Activated naive CD4-positive, alpha-beta T cell treated with anti-CD3 and anti-CD28 coated beads, Interleukin-2, amount 50 U/mL, for 24 hours (primary cell): ENCODE data around the gene NRN1L.
"Not testable (repeated sequence)": the region's sequence is repeated elsewhere in the genome, so short reads cannot be mapped to it uniquely, and the experiment has no call there.

ENCODE experiments used
- H3K27ac Mint-ChIP-seq: one replicate; pipeline ENCODE4 v1.8.0; 2021; ENCODE audit warnings: mild to moderate bottlenecking, mixed read lengths
- H3K27me3 Mint-ChIP-seq: one replicate; pipeline ENCODE4 v1.8.0; 2021; ENCODE audit warnings: mixed read lengths
- H3K36me3 Mint-ChIP-seq: one replicate; pipeline ENCODE4 v1.8.0; 2021; ENCODE audit warnings: mixed read lengths
- H3K4me1 Mint-ChIP-seq: one replicate; pipeline ENCODE4 v1.8.0; 2021; ENCODE audit warnings: mixed read lengths
- H3K4me3 Mint-ChIP-seq: one replicate; pipeline ENCODE4 v1.8.0; 2021; ENCODE audit warnings: mild to moderate bottlenecking, mixed read lengths
- H3K9me3 Mint-ChIP-seq: one replicate; pipeline ENCODE4 v1.8.0; 2021; ENCODE audit warnings: mixed read lengths

Gene NRN1L

DNA sequence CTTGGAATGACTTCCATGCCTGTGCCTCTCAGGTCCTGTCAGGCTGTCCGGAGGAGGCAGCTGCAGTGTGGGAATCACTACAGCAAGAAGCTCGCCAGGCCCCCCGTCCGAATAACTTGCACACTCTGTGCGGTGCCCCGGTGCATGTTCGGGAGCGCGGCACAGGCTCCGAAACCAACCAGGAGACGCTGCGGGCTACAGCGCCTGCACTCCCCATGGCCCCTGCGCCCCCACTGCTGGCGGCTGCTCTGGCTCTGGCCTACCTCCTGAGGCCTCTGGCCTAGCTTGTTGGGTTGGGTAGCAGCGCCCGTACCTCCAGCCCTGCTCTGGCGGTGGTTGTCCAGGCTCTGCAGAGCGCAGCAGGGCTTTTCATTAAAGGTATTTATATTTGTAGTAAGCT, 1.3 kb downstream of the NRN1L start:
- Mint-ChIP-seq H3K27me3 (no peaks in the 10 kb centered on the region), H3K9me3 (no peaks in the 10 kb centered on the region), H3K27ac (no peak overlapping the region), H3K4me1 (no peaks in the 10 kb centered on the region), H3K36me3 (peaks cover 2% of the 10 kb centered on the region), H3K4me3 (no peak overlapping the region)

DNA sequence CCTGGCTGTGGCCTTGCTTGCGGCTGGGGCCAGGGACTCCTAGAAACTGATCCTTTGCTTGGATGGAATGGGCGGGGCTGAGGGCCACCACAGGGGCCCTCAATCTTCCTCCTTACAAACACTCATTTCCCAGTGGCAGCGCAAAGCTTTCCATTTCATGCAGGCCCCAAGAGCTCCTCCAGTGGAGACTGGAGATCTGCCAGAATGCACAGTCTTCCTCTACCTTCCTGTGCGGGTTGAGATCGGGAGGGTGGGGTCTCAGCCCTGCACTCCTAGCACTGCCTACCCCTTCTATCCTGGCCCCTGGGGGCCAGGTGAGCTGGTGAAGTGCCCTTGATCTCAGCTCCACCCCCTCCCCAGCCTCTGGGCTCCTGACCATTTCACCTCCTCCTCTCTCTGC, 1.7 kb downstream of the NRN1L start:
- no peaks in the 10 kb centered on the region for H3K9me3 Mint-ChIP-seq
- H3K27ac Mint-ChIP-seq: no peak overlapping the region

DNA sequence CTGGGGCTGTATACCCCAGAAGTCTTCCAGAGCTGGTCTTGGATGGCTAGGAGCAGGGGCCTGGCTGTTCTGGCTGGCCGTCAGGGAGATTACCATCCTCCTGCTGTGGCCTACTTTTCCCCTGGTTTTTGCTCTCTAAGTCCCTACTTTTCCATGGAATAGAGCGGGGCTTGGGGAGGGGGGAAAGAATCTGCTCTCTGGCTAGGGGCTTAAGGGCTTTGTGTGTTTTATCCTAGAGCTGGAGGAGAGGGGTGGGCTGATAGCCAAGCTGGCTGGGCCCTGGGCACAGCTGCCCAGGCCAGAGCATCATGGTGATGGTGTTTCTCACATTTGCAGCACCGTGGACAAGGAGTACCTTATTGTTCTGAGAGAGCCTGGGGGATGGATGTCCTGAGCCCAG, 3.6 kb downstream of the NRN1L start:
- H3K27ac Mint-ChIP-seq: no peak overlapping the region
- no peak overlapping the region for H3K4me3 Mint-ChIP-seq
- no peaks in the 10 kb centered on the region for H3K27me3 Mint-ChIP-seq
- H3K36me3 Mint-ChIP-seq: peaks cover 2% of the 10 kb centered on the region
- H3K9me3 Mint-ChIP-seq: no peaks in the 10 kb centered on the region
- H3K4me1 Mint-ChIP-seq: peaks cover 8% of the 10 kb centered on the region

More for the DNA sequence above, 1.7 kb downstream of the NRN1L start:
- Mint-ChIP-seq H3K4me3 (no peak overlapping the region), H3K27me3 (no peaks in the 10 kb centered on the region), H3K36me3 (peaks cover 2% of the 10 kb centered on the region), H3K4me1 (no peaks in the 10 kb centered on the region)

DNA sequence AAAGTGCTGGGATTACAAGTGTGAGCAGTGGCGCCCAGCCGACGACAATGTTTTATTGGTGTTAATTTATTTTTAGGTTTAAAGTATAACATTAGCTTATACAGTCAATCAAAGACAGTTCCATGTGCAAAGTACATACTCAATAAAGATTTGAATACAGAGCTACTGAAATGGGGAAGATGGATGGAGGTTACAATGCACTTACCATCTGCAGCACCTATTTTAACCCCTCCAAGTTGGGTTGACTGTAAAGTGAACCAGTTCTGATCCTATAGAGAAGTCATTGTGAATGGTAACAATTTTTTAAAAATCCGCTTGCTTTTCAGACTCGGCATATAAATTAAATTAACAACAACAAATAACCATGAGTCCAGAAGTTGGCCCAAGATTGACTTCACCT, 7.7 kb downstream of the NRN1L start:
- H3K27me3 Mint-ChIP-seq: no peaks in the 10 kb centered on the region
- H3K36me3 Mint-ChIP-seq: no peaks in the 10 kb centered on the region
- H3K9me3 Mint-ChIP-seq: no peaks in the 10 kb centered on the region
- H3K27ac Mint-ChIP-seq: peak overlapping the region; percentile 90
- peaks cover 40% of the 10 kb centered on the region for H3K4me1 Mint-ChIP-seq
- peak overlapping the region; percentile 95 for H3K4me3 Mint-ChIP-seq

DNA sequence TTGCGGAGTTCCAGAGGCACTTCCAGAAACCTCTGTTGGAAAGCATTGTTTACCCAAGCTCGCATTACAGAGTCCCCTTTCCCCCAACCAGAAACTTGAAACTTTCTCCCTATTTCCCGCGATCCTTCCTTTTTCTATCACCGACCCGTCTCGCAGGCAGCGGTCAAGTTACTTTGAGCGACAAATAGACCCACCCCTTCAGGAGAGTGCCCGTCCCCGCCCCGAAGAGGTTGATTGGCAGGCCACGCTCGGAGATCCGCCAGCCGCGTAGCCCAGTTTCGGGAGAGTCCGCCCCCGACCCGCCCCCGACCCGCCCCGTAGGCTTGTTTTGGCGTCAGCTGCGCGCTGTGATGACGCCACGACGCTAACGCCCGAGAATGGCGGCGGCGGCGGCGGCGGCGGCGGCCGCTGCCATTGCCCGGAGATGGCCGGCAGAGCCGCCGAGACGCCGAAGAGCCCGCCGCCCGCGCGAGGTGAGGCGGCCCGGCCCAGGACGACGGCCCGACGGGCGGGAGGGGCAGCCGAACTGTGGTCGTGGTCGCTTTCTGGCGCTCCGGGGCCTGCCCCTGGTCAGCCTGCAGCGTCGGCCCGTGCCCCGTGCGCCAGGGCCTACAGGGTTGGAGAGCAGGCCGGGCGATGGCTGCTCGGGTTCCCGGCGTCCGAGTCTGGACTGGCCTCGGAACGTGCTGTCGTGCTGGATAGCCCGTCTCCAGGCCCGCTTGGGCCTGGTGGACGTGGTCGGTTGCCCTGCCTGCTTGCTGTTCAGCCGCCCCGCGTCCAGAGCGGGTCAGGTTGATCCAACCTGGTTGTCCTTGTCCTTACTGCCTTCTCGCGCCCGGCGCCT, 8.4 kb downstream of the NRN1L start, which contains the start of gene PSKH1:
Gene PSKH1, plus strand, starts transcription at position 356 of the 844 bp plus-strand sequence. CDS start 15,496 bp downstream, outside the sequence.
- H3K27me3 Mint-ChIP-seq: no peaks in the 10 kb centered on the region
- no peaks in the 10 kb centered on the region for H3K9me3 Mint-ChIP-seq
- peak within 1 kb of the TSS; percentile 90 for H3K27ac Mint-ChIP-seq
- H3K36me3 Mint-ChIP-seq: no peaks in the 10 kb centered on the region
- H3K4me3 Mint-ChIP-seq: peak within 1 kb of the TSS; percentile 95
- H3K4me1 Mint-ChIP-seq: peaks cover 43% of the 10 kb centered on the region

DNA sequence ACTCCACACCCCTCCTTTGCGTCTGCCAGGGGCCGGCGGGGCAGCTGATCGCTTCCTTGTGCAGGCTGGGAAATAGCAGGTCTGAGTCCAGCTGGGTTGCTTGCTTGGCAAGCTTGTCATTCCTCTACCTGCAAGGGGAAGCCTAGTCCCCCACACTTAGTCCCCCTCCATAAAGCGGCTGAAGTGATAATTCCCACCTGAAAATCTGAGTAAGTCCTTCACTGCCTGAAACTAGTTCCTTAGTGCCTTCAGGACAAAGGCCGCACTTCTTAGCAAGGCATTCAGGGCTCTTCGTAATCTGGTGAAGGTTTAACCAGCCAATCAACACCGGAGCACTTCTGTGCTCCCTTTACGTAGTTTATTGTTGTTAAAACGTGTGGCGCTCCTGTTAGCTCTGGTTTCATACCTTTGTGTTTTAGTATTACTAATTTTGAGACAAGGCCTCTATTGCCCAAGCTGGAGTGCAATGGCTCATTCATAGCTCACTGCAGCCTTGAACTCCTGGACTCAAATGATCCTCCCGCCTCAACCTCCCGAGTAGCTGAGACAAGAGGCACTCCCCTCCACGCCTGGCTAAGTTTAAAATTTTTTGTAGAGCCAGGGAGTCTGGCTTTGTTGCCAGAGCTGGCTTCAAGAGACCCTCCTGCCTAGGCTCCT, 9.2 kb downstream of the NRN1L start:
- no peaks in the 10 kb centered on the region for H3K9me3 Mint-ChIP-seq
- H3K4me3 Mint-ChIP-seq: peak overlapping the region; percentile 94
- H3K4me1 Mint-ChIP-seq: peaks cover 45% of the 10 kb centered on the region
- peak overlapping the region; percentile 90 for H3K27ac Mint-ChIP-seq
- no peaks in the 10 kb centered on the region for H3K27me3 Mint-ChIP-seq
- no peaks in the 10 kb centered on the region for H3K36me3 Mint-ChIP-seq

DNA sequence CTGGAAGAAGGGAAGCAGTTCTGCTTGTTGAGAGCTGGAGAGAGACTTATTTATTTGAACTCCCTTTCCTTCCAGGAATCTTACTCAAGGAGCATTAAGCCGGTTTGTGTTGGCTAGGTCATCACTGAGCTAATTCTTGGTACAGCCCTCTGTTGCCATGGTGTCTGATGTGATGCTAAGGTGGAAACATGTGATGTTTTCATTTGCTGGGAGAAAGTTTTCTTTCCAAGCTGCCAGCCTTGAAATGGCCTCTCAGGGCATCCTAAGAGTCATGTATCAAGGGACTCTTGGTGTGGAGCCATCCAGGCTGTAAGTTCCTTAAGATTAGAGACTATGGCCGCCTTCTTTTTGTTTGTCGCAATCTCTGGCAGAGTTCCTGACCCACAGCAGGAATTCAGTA, 12.5 kb downstream of the NRN1L start:
- Mint-ChIP-seq H3K4me1 (peaks cover 58% of the 10 kb centered on the region), H3K4me3 (no peak overlapping the region)

DNA sequence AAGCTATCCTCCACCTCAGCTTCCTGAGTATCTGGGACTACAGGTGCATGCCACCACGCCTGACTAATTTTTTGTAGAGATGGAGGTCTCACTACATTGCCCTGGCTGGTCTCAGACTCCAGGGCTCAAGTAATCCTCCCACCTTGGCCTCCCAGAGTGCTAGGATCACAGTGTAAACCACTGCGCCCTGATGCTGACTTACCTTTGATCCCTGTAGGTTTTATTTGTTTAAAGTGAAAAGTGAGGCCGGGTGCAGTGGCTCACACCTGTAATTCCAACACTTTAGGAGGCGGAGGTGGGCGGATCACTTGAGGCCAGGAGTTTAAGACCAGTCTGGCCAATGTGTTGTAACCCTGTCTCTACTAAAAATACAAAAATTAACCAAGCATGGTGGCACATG, 17.0 kb downstream of the NRN1L start:
- no peak overlapping the region for H3K27ac Mint-ChIP-seq
- no peak overlapping the region for H3K4me3 Mint-ChIP-seq
- no peaks in the 10 kb centered on the region for H3K36me3 Mint-ChIP-seq
- H3K9me3 Mint-ChIP-seq: no peaks in the 10 kb centered on the region
- H3K4me1 Mint-ChIP-seq: peaks cover 27% of the 10 kb centered on the region
- H3K27me3 Mint-ChIP-seq: no peaks in the 10 kb centered on the region

More for the DNA sequence above, 12.5 kb downstream of the NRN1L start:
- no peaks in the 10 kb centered on the region for H3K27me3 Mint-ChIP-seq
- H3K9me3 Mint-ChIP-seq: no peaks in the 10 kb centered on the region
- no peak overlapping the region for H3K27ac Mint-ChIP-seq
- no peaks in the 10 kb centered on the region for H3K36me3 Mint-ChIP-seq

DNA sequence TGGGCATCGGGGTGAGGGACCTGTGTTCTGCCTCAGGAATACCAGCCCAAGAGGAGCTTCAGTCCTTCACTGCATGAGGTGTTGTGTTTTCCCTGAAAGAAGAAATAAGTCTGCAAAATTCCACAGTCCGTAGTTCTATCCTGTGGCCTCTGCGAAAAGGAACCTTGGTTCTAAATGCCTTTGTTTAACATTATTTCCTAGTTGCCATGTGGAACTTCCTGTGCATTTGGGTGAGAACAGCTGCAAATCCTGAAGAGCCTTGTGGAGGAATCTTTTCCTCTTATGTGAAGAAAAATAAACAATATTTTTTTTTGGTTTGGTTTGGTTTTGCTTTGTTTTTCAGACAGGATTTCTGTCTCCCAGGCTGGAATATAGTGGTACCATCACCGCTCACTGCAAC, 18.1 kb downstream of the NRN1L start:
- no peak overlapping the region for H3K4me3 Mint-ChIP-seq
- H3K27me3 Mint-ChIP-seq: no peaks in the 10 kb centered on the region
- peaks cover 21% of the 10 kb centered on the region for H3K4me1 Mint-ChIP-seq
- H3K27ac Mint-ChIP-seq: no peak overlapping the region
- no peaks in the 10 kb centered on the region for H3K36me3 Mint-ChIP-seq
- no peaks in the 10 kb centered on the region for H3K9me3 Mint-ChIP-seq

DNA sequence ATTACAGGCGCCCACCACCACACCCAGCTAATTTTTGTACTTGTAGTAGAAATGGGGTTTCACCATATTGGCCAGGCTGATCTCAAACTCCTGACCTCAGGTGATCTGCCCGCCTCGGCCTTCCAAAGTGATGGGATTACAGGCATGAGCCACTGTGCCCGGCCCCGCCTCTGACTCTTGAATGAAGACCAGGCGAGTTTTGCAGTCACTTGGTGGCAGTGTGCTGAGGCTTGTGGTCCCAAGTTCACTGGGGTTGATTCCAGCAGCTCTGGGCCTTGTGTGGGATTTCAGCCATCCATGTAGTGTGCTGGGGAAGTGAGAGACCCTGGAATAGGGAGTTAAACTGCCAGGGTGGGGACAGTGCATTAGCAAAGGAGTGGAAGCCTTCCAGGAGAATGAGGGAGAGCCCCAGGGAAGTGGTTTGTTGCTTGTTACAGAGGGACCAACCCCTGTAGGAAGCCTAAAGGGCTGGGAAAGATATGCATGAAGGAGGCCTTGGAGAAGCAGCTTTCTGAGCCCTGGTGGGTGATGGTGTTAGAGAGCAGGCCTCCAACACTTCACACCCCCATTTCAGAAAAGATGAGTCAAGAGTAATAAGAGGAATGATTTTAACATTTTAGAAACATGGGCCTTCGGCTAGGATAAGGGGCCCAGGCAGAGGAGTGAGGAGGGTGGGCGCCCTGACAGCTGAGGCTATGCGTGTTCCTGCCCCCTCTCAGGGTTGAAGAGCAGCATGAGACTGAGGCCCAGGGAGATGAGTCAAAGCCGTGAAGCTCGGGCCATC, 22.9 kb downstream of the NRN1L start:
- Mint-ChIP-seq H3K4me1 (peaks cover 20% of the 10 kb centered on the region), H3K27ac (no peak overlapping the region), H3K36me3 (peaks cover 2% of the 10 kb centered on the region), H3K9me3 (no peaks in the 10 kb centered on the region), H3K27me3 (no peaks in the 10 kb centered on the region), H3K4me3 (no peak overlapping the region)

DNA sequence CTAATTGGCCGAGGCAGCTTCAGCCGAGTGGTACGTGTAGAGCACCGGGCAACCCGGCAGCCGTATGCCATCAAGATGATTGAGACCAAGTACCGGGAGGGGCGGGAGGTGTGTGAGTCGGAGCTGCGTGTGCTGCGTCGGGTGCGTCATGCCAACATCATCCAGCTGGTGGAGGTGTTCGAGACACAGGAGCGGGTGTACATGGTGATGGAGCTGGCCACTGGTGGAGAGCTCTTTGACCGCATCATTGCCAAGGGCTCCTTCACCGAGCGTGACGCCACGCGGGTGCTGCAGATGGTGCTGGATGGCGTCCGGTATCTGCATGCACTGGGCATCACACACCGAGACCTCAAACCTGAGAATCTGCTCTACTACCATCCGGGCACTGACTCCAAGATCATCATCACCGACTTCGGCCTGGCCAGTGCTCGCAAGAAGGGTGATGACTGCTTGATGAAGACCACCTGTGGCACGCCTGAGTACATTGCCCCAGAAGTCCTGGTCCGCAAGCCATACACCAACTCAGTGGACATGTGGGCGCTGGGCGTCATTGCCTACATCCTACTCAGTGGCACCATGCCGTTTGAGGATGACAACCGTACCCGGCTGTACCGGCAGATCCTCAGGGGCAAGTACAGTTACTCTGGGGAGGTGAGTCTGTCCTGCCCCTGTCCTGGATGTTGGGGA, 24.5 kb downstream of the NRN1L start:
- no peaks in the 10 kb centered on the region for H3K9me3 Mint-ChIP-seq
- H3K27ac Mint-ChIP-seq: no peak overlapping the region
- H3K27me3 Mint-ChIP-seq: no peaks in the 10 kb centered on the region
- no peak overlapping the region for H3K4me3 Mint-ChIP-seq
- peaks cover 24% of the 10 kb centered on the region for H3K4me1 Mint-ChIP-seq
- peaks cover 2% of the 10 kb centered on the region for H3K36me3 Mint-ChIP-seq

DNA sequence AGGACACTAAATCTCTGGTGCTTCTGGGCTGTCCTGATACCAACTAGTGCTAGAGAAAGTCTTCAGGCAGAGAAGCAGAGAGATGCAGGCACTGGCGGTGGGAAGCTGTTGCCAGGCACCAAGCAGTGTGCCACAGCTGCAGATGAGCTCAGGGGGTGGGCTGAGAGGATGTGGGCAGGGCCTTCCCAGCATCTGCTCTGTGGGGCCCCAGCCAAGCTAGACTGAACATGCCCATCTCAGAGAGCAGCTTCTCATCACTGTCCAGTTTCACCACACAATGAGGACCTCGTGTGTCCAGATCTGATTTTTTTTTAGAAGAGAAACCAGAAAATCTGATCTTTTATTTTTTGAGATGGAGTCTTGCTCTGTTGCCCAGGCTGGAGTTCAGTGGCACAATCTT, 25.5 kb downstream of the NRN1L start:
- Mint-ChIP-seq H3K4me1 (peaks cover 27% of the 10 kb centered on the region), H3K27ac (no peak overlapping the region), H3K36me3 (peaks cover 2% of the 10 kb centered on the region), H3K27me3 (no peaks in the 10 kb centered on the region), H3K9me3 (no peaks in the 10 kb centered on the region), H3K4me3 (no peak overlapping the region)

DNA sequence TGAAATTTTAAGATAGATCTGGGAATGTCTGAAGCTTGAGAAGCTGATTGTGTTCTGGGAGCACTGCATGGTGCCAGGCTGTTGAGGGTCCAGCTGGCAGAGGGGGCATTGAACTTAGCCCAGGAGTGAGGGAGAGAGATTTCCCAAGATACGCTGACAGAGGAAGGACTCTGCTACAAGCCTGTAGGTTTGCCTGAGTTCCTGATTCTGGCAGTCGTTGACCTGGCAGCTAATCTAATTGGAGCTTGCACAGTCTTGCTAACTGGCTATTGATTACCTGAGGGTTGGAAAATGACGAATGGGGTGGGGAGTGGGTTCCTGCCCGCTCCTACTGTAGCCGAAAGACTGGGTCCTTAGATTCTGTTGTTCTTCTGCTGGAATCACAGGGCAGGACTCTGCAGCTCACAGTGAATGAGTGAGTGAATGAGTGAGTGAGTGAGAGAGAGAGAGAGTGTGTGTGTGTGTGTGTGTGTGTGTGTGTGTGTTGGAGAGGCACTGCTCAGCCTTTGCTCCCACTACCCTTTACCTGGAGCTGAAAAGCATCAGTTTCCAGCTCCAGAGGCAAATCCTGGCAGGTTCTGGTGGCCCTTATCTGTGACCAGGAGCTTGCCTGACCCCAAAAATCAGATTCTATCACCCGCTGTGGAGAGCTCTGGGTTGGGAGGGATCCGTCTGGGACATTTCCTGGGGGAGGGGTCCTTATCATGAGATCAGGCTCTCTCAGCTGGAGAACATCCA, 30.2 kb downstream of the NRN1L start:
- H3K9me3 Mint-ChIP-seq: no peaks in the 10 kb centered on the region
- peak overlapping the region; percentile 12 for H3K27ac Mint-ChIP-seq
- H3K4me1 Mint-ChIP-seq: peaks cover 45% of the 10 kb centered on the region
- H3K27me3 Mint-ChIP-seq: no peaks in the 10 kb centered on the region
- peaks cover 2% of the 10 kb centered on the region for H3K36me3 Mint-ChIP-seq
- H3K4me3 Mint-ChIP-seq: no peak overlapping the region

DNA sequence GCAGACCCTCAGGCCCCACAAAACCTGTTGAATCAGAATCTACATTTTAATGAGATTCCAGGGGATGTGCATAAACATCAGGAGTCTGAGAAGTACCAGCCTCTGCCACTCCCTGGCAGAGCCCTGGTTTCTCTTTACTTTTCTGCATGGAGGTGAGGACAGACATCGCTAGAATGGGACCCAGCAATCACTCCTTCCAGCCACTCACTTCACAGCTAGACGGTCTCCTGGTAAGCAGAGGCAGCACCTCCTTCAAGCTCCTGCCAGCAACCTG, 30.7 kb downstream of the NRN1L start:
- H3K4me3 Mint-ChIP-seq, H3K36me3 Mint-ChIP-seq, H3K9me3 Mint-ChIP-seq, H3K27ac Mint-ChIP-seq, H3K27me3 Mint-ChIP-seq: not testable (repeated sequence)
- H3K4me1 Mint-ChIP-seq: peaks cover 41% of the 10 kb centered on the region
